HepG2 (cell line): Measurements from ENCODE around the gene SELL. TPM values are rescaled to one million over a fixed set of nuclear protein-coding genes. Genes with fewer than 3 reads are reported as not detected.

Experiments used
- ATAC-seq: fragments of 200-7000 bp; cut with Tn5 transposase; 3 replicates; pipeline ENCODE4 v1.9.1; 2020; ENCODE audit warnings: mild to moderate bottlenecking, moderate library complexity
- BruUV-seq: library from RNA; stranded (reverse); fragments of 400-500 nt; replicated peaks from 2 replicates; lab custom pipeline; 2021; lab: Mats Ljungman, UMichigan
- CTCF ChIA-PET: fragments of 300-600 bp; formaldehyde crosslinking; extraction: SDS; loops from one replicate; lab custom pipeline; 2021; ENCODE audit warnings: low total read pairs, inconsistent platforms, low intra/inter-chr PET ratio; lab: Yijun Ruan, JAX
- POLR2A ChIA-PET: fragments of 350-600 bp; sonication (Branson Sonifier 250); formaldehyde crosslinking; loops from one replicate; lab custom pipeline; 2020; ENCODE audit warnings: antibody characterized with exemption, inconsistent platforms; lab: Yijun Ruan, JAX
- DNase-seq: peaks from one replicate; pipeline ENCODE4 v3.0.0-alpha.2; 2015; ENCODE audit warnings: low spot score
- FAIRE-seq: peaks from 3 replicates; lab custom pipeline; 2011; peaks lifted over from hg19 to GRCh38; lab: Jason Lieb, UNC
- H2AFZ ChIP-seq: one replicate; pipeline ENCODE4 v1.6.1; 2011; ENCODE audit warnings: low read length, inconsistent platforms
- H3K27ac ChIP-seq: fragments of 300-600 bp; 3 replicates; pipeline ENCODE4 v1.8.0; 2011; ENCODE audit warnings: mixed run types, mild to moderate bottlenecking, mixed read lengths, low read length, inconsistent platforms; ENCODE audit not compliant: insufficient read depth; ENCODE audit errors: extremely low read length
- H3K27me3 ChIP-seq, 2 experiments: fragments of 200-600 bp in 1 of 2; 2 replicates in 1 of 2; 3 replicates in 1 of 2; pipeline versions ENCODE4 v1.6.0 to v1.8.0; 2011; ENCODE audit warnings: low read length in 2 of 2, mild to moderate bottlenecking in 2 of 2, moderate library complexity in 2 of 2, inconsistent platforms in 1 of 2; ENCODE audit not compliant: insufficient read depth in 2 of 2, control insufficient read depth in 1 of 2
- H3K36me3 ChIP-seq, 2 experiments: fragments of 200-600 bp in 1 of 2; replicated peaks in 1 of 2; 2 replicates in 1 of 2; 3 replicates in 1 of 2; pipeline versions ENCODE4 v1.5.1 to v1.8.0; 2011; ENCODE audit warnings: low read length in 2 of 2, inconsistent platforms in 1 of 2; ENCODE audit not compliant: insufficient read depth in 2 of 2, control insufficient read depth in 1 of 2
- H3K4me1 ChIP-seq: 2 replicates; pipeline ENCODE4 v1.5.1; 2012; ENCODE audit warnings: low read length, inconsistent platforms; ENCODE audit not compliant: insufficient read depth
- H3K4me2 ChIP-seq: 2 replicates; pipeline ENCODE4 v1.6.0; 2011; ENCODE audit warnings: low read depth, low read length, inconsistent platforms
- H3K4me3 ChIP-seq, 3 experiments: fragments of 200-600 bp in 1 of 3; sonication (generic), shearing (Covaris generic) in 1 of 3; replicated peaks in 1 of 3; 2 replicates each; pipeline ENCODE4 v1.5.1; 2011 to 2016; ENCODE audit warnings: low read length in 3 of 3, inconsistent platforms in 2 of 3, low read depth in 2 of 3, mild to moderate bottlenecking in 2 of 3, control low read depth in 1 of 3, mixed read lengths in 1 of 3; ENCODE audit not compliant: insufficient read depth in 1 of 3
- H3K79me2 ChIP-seq: one replicate; pipeline ENCODE4 v1.6.1; 2011; ENCODE audit warnings: low read length, inconsistent platforms; ENCODE audit not compliant: insufficient read depth
- H3K9ac ChIP-seq: 2 replicates; pipeline ENCODE4 v1.6.0; 2011; ENCODE audit warnings: mild to moderate bottlenecking, low read depth, low read length, inconsistent platforms; ENCODE audit not compliant: insufficient read depth
- H3K9me3 ChIP-seq: 2 replicates; pipeline ENCODE4 v1.5.1; 2012; ENCODE audit warnings: mild to moderate bottlenecking, low read length
- H4K20me1 ChIP-seq: 2 replicates; pipeline ENCODE4 v1.6.0; 2011; ENCODE audit warnings: inconsistent platforms, mild to moderate bottlenecking, low read length, moderate library complexity; ENCODE audit not compliant: insufficient read depth
- AGO1 ChIP-seq: fragments of 200-400 bp; formaldehyde crosslinking; IDR thresholded peaks from 2 replicates; pipeline ENCODE4 v1.6.1; 2017; ENCODE audit warnings: mild to moderate bottlenecking, low read depth, low read length, moderate library complexity; ENCODE audit not compliant: poor library complexity, severe bottlenecking
- AGO2 ChIP-seq: fragments of 200-400 bp; formaldehyde crosslinking; optimal IDR thresholded peaks from 2 replicates; pipeline ENCODE3; 2017; ENCODE audit warnings: mild to moderate bottlenecking, low read depth, low read length, moderate library complexity
- CBFB ChIP-seq: sonication (generic); formaldehyde crosslinking; IDR thresholded peaks from 2 replicates; pipeline ENCODE4 v1.4.0; 2020; ENCODE audit warnings: missing genetic modification reagents
- GPN1 ChIP-seq: sonication (generic); formaldehyde crosslinking; IDR thresholded peaks from 2 replicates; pipeline ENCODE4 v1.5.1; 2020; ENCODE audit warnings: missing genetic modification reagents, borderline replicate concordance
- HOXA3 ChIP-seq: sonication (generic); formaldehyde crosslinking; IDR thresholded peaks from 2 replicates; pipeline ENCODE4 v1.5.0; 2020; ENCODE audit warnings: missing genetic modification reagents
- NFE2L1 ChIP-seq: sonication (generic); formaldehyde crosslinking; IDR thresholded peaks from 2 replicates; pipeline ENCODE4 v1.4.0; 2020; ENCODE audit warnings: missing genetic modification reagents, mild to moderate bottlenecking, borderline replicate concordance
- RFXANK ChIP-seq: IDR thresholded peaks from 2 replicates; pipeline ENCODE4 v1.6.1; 2016
- SMC3 ChIP-seq: IDR thresholded peaks from 2 replicates; pipeline ENCODE4 v1.6.1; 2011; ENCODE audit warnings: low read length, improper control_type of control experiment
- SP2 ChIP-seq: sonication (generic); formaldehyde crosslinking; IDR thresholded peaks from 2 replicates; pipeline ENCODE4 v1.5.1; 2020; ENCODE audit warnings: mild to moderate bottlenecking, missing genetic modification reagents
- SRSF1 ChIP-seq: fragments of 200-400 bp; formaldehyde crosslinking; optimal IDR thresholded peaks from 2 replicates; pipeline ENCODE3; 2017; ENCODE audit warnings: mild to moderate bottlenecking, low read depth, low read length, moderate library complexity
- SRSF9 ChIP-seq: fragments of 200-400 bp; formaldehyde crosslinking; IDR thresholded peaks from 2 replicates; pipeline ENCODE4 v1.6.1; 2018; ENCODE audit warnings: borderline replicate concordance, mild to moderate bottlenecking, low read depth, low read length; ENCODE audit not compliant: insufficient read depth, poor library complexity, severe bottlenecking
- SYNCRIP ChIP-seq: fragments of 200-400 bp; formaldehyde crosslinking; IDR thresholded peaks from 2 replicates; pipeline ENCODE4 v1.6.1; 2018; ENCODE audit warnings: mild to moderate bottlenecking, low read depth, low read length; ENCODE audit not compliant: insufficient read depth
- in situ Hi-C: cut with HindIII; loops from 2 replicates; pipeline ENCODE4 v1.10.0; 2017; ENCODE audit warnings: low pct_unique_long_range_greater_than_20kb; ENCODE audit not compliant: extremely low pct_ligation_motif_present
- intact Hi-C: fragments of 100-400 bp; cut with micrococcal nuclease; formaldehyde crosslinking; loops from one replicate; pipeline ENCODE4 v1.10.0; 2022; ENCODE audit not compliant: unreplicated experiment
- polyA plus RNA-seq, 8 experiments: library from polyadenylated mRNA; depleted of rRNA in 3 of 8; stranded (reverse) in 7 of 8; unstranded in 1 of 8; fragments of >200 nt; fragmentation: Illumina TruSeq in 4 of 8; extraction: Trizol in 4 of 8; gene quantifications; 2 replicates each; pipeline versions ENCODE4 v1.2.1 to v1.2.3, GENCODE V29; 2011 to 2016; ENCODE audit warnings: low read depth in 4 of 8, missing spikeins in 1 of 8, mixed read lengths in 1 of 8; ENCODE audit not compliant: insufficient read depth in 1 of 8
- total RNA-seq, 5 experiments: library from RNA; depleted of rRNA; stranded (reverse); fragments of >200 nt; fragmentation: Illumina TruSeq; extraction: Trizol; gene quantifications; 2 replicates each; pipeline ENCODE4 v1.2.3, GENCODE V29; 2016; ENCODE audit warnings: low read depth in 1 of 5
- TF ChIP-seq, protein P1 (sequence below): sonication (generic); formaldehyde crosslinking; IDR thresholded peaks from 2 replicates; pipeline ENCODE4 v1.8.1; 2022; ENCODE audit warnings: mild to moderate bottlenecking, missing genetic modification reagents
- TF ChIP-seq, protein P2 (sequence below): sonication (generic); formaldehyde crosslinking; IDR thresholded peaks from 2 replicates; pipeline ENCODE4 v1.4.0; 2020; ENCODE audit warnings: missing genetic modification reagents
- TF ChIP-seq, protein P3 (sequence below): sonication (generic); formaldehyde crosslinking; IDR thresholded peaks from 2 replicates; pipeline ENCODE4 v1.4.0; 2020; ENCODE audit warnings: missing genetic modification reagents, borderline replicate concordance
- TF ChIP-seq, protein P4 (sequence below): sonication (generic); formaldehyde crosslinking; IDR thresholded peaks from 2 replicates; pipeline ENCODE4 v1.4.0; 2020; ENCODE audit warnings: mild to moderate bottlenecking, missing genetic modification reagents
- TF ChIP-seq, protein P5 (sequence below): sonication (generic); formaldehyde crosslinking; IDR thresholded peaks from 2 replicates; pipeline ENCODE4 v1.5.1; 2020; ENCODE audit warnings: mild to moderate bottlenecking, missing genetic modification reagents, borderline replicate concordance

SELL gene
- total and polyA plus RNA-seq, 2 of the 13 experiments (the other 11 are each of a cell fraction or from before 2014, with no cell fraction given), result 0.13 to 0.18 TPM

DNA sequence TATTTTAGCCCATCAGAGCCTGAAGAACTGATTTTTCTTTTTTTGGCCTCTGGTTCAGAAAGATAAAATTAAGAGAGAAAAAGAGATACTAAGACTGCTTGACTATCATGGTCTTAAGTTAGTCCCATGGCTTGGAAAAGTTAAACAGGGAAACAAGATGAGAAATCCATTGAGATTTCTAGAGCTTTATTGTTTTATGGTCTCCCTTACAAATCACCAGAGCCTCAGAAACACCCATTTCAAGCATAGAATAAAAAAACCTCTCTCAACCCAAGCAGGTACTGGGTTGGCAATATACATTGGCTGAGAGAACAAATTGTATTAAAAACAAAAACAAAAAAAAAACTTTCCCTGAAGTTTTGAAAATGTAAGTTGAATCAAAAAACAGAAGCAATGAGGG lies 18.6 kb upstream of the SELL start:
- Histone ChIP-seq H4K20me1 (no peaks in the 10 kb centered on the region), H2AFZ (no peak overlapping the region), H3K79me2 (no peaks in the 10 kb centered on the region), H3K4me3 (no peak overlapping the region), H3K27ac (no peak overlapping the region), H3K36me3 (no peaks in the 10 kb centered on the region), H3K27me3 (no peaks in the 10 kb centered on the region), H3K4me2 (no peak overlapping the region), H3K9ac (no peak overlapping the region), H3K9me3 (no peaks in the 10 kb centered on the region), H3K4me1 (peaks cover 14% of the 10 kb centered on the region)
- ChIA-PET CTCF (no interaction called here), POLR2A (no interaction called here)
- ATAC-seq, result no peak
- DNase-seq, result no peak
- no peak for FAIRE-seq
- intact Hi-C loops, result no loop called here
- in situ Hi-C loops, result no loop called here
- no TSS peak for BruUV-seq
- TF ChIP-seq SRSF9 (no peak), AGO2 (no peak), RFXANK (CRISPR knock-in tag) (no peak), SYNCRIP (no peak), HOXA3 (CRISPR knock-in tag) (no peak), NFE2L1 (no peak), CBFB (CRISPR knock-in tag) (no peak), SRSF1 (no peak), AGO1 (no peak), SMC3 (no peak), GPN1 (CRISPR knock-in tag) (no peak), SP2 (CRISPR knock-in tag) (no peak)
- TF ChIP-seq, protein P1, sequence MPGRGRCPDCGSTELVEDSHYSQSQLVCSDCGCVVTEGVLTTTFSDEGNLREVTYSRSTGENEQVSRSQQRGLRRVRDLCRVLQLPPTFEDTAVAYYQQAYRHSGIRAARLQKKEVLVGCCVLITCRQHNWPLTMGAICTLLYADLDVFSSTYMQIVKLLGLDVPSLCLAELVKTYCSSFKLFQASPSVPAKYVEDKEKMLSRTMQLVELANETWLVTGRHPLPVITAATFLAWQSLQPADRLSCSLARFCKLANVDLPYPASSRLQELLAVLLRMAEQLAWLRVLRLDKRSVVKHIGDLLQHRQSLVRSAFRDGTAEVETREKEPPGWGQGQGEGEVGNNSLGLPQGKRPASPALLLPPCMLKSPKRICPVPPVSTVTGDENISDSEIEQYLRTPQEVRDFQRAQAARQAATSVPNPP (CRISPR knock-in tag), result no peak
- TF ChIP-seq, protein P2, sequence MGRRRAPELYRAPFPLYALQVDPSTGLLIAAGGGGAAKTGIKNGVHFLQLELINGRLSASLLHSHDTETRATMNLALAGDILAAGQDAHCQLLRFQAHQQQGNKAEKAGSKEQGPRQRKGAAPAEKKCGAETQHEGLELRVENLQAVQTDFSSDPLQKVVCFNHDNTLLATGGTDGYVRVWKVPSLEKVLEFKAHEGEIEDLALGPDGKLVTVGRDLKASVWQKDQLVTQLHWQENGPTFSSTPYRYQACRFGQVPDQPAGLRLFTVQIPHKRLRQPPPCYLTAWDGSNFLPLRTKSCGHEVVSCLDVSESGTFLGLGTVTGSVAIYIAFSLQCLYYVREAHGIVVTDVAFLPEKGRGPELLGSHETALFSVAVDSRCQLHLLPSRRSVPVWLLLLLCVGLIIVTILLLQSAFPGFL (CRISPR knock-in tag), result no peak
- TF ChIP-seq, protein P3, sequence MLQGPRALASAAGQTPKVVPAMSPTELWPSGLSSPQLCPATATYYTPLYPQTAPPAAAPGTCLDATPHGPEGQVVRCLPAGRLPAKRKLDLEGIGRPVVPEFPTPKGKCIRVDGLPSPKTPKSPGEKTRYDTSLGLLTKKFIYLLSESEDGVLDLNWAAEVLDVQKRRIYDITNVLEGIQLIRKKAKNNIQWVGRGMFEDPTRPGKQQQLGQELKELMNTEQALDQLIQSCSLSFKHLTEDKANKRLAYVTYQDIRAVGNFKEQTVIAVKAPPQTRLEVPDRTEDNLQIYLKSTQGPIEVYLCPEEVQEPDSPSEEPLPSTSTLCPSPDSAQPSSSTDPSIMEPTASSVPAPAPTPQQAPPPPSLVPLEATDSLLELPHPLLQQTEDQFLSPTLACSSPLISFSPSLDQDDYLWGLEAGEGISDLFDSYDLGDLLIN, result no peak
- TF ChIP-seq, protein P4, sequence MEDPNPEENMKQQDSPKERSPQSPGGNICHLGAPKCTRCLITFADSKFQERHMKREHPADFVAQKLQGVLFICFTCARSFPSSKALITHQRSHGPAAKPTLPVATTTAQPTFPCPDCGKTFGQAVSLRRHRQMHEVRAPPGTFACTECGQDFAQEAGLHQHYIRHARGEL (CRISPR knock-in tag), result no peak
- TF ChIP-seq, protein P5, sequence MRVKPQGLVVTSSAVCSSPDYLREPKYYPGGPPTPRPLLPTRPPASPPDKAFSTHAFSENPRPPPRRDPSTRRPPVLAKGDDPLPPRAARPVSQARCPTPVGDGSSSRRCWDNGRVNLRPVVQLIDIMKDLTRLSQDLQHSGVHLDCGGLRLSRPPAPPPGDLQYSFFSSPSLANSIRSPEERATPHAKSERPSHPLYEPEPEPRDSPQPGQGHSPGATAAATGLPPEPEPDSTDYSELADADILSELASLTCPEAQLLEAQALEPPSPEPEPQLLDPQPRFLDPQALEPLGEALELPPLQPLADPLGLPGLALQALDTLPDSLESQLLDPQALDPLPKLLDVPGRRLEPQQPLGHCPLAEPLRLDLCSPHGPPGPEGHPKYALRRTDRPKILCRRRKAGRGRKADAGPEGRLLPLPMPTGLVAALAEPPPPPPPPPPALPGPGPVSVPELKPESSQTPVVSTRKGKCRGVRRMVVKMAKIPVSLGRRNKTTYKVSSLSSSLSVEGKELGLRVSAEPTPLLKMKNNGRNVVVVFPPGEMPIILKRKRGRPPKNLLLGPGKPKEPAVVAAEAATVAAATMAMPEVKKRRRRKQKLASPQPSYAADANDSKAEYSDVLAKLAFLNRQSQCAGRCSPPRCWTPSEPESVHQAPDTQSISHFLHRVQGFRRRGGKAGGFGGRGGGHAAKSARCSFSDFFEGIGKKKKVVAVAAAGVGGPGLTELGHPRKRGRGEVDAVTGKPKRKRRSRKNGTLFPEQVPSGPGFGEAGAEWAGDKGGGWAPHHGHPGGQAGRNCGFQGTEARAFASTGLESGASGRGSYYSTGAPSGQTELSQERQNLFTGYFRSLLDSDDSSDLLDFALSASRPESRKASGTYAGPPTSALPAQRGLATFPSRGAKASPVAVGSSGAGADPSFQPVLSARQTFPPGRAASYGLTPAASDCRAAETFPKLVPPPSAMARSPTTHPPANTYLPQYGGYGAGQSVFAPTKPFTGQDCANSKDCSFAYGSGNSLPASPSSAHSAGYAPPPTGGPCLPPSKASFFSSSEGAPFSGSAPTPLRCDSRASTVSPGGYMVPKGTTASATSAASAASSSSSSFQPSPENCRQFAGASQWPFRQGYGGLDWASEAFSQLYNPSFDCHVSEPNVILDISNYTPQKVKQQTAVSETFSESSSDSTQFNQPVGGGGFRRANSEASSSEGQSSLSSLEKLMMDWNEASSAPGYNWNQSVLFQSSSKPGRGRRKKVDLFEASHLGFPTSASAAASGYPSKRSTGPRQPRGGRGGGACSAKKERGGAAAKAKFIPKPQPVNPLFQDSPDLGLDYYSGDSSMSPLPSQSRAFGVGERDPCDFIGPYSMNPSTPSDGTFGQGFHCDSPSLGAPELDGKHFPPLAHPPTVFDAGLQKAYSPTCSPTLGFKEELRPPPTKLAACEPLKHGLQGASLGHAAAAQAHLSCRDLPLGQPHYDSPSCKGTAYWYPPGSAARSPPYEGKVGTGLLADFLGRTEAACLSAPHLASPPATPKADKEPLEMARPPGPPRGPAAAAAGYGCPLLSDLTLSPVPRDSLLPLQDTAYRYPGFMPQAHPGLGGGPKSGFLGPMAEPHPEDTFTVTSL (CRISPR knock-in tag), result no peak
